GM12878 (cell line): Measurements from ENCODE around the gene USP15. TPM values are rescaled to one million over a fixed set of nuclear protein-coding genes. Genes with fewer than 3 reads are reported as not detected.

Source experiments
- ATAC-seq: fragments of 200-7000 bp; cut with Tn5 transposase; 3 replicates; pipeline ENCODE4 v1.9.1; 2020; ENCODE audit warnings: mild to moderate bottlenecking, moderate library complexity
- BruUV-seq: library from RNA; stranded (reverse); fragments of 400-500 nt; replicated peaks from 2 replicates; lab custom pipeline; 2021; lab: Mats Ljungman, UMichigan
- CTCF ChIA-PET: fragments of 300-600 bp; sonication (Branson Sonifier 250); formaldehyde crosslinking; extraction: SDS; loops from one replicate; lab custom pipeline; 2021; ENCODE audit warnings: inconsistent platforms; lab: Yijun Ruan, JAX
- POLR2A ChIA-PET: fragments of 350-600 bp; formaldehyde crosslinking; extraction: SDS; loops from one replicate; lab custom pipeline; 2021; ENCODE audit warnings: inconsistent platforms; lab: Charles Lee
- RAD21 ChIA-PET: fragments of 300-600 bp; sonication (Branson Sonifier 250); formaldehyde crosslinking; loops from one replicate; lab custom pipeline; 2023; ENCODE audit warnings: antibody characterized with exemption; ENCODE audit not compliant: unreplicated experiment; lab: Charles Lee
- SMC1A ChIA-PET: fragments of 300-600 bp; sonication (Branson Sonifier 250); formaldehyde crosslinking; loops from one replicate; lab custom pipeline; 2023; ENCODE audit not compliant: unreplicated experiment, uncharacterized antibody; lab: Charles Lee
- DNase-seq: peaks from one replicate; pipeline ENCODE4 v3.0.0-alpha.2; 2011; ENCODE audit warnings: low read depth, low spot score
- FAIRE-seq: peaks from 3 replicates; lab custom pipeline; 2011; peaks lifted over from hg19 to GRCh38; lab: Jason Lieb, UNC
- H2AFZ ChIP-seq: 2 replicates; pipeline ENCODE4 v1.6.0; 2011; ENCODE audit warnings: low read depth, low read length, control low read depth; ENCODE audit not compliant: control insufficient read depth
- H3K27ac ChIP-seq: 2 replicates; pipeline ENCODE4 v1.5.1; 2011; ENCODE audit warnings: control low read depth; ENCODE audit not compliant: control insufficient read depth, insufficient read depth
- H3K27me3 ChIP-seq, 2 experiments: replicated peaks in 1 of 2; 2 replicates each; pipeline versions ENCODE4 v1.6.0 to v1.6.1; 2011; ENCODE audit warnings: low read length in 1 of 2; ENCODE audit not compliant: control insufficient read depth in 2 of 2, insufficient read depth in 2 of 2
- H3K36me3 ChIP-seq, 2 experiments: 2 replicates each; pipeline ENCODE4 v1.5.1; 2011; ENCODE audit warnings: low read length in 1 of 2; ENCODE audit not compliant: control insufficient read depth in 2 of 2, insufficient read depth in 2 of 2
- H3K4me1 ChIP-seq: 2 replicates; pipeline ENCODE4 v1.6.1; 2011; ENCODE audit warnings: mild to moderate bottlenecking, low read length, moderate library complexity, mixed read lengths; ENCODE audit not compliant: control insufficient read depth, insufficient read depth
- H3K4me2 ChIP-seq: 2 replicates; pipeline ENCODE4 v1.6.0; 2011; ENCODE audit warnings: control low read depth; ENCODE audit not compliant: control insufficient read depth, insufficient read depth
- H3K4me3 ChIP-seq: fragments of 200-600 bp; sonication (generic); 2 replicates; pipeline ENCODE4 v1.5.1; 2016
- H3K79me2 ChIP-seq: 2 replicates; pipeline ENCODE4 v1.6.0; 2011; ENCODE audit warnings: low read length; ENCODE audit not compliant: control insufficient read depth, insufficient read depth
- H3K9ac ChIP-seq: 2 replicates; pipeline ENCODE4 v1.8.0; 2011; ENCODE audit warnings: low read length, control low read depth, mixed read lengths; ENCODE audit not compliant: control insufficient read depth, insufficient read depth
- H3K9me3 ChIP-seq: replicated peaks from 3 replicates; pipeline ENCODE4 v1.5.1; 2011; ENCODE audit warnings: mild to moderate bottlenecking, low read length; ENCODE audit not compliant: control insufficient read depth, insufficient read depth
- H4K20me1 ChIP-seq: 2 replicates; pipeline ENCODE4 v1.6.0; 2011; ENCODE audit not compliant: control insufficient read depth, insufficient read depth
- CTCF ChIP-seq, 3 experiments: IDR thresholded peaks in 2 of 3; conservative IDR thresholded peaks in 1 of 3; 2 replicates each; pipeline ENCODE4 v1.5.1; 2011; ENCODE audit warnings: low read depth in 3 of 3, low read length in 3 of 3, mild to moderate bottlenecking in 3 of 3, control low read depth in 2 of 3, moderate library complexity in 2 of 3, inconsistent platforms in 1 of 3, mixed read lengths in 1 of 3; ENCODE audit not compliant: control insufficient read depth in 2 of 3, insufficient read depth in 1 of 3; ENCODE audit errors: extremely low read depth in 1 of 3
- E4F1 ChIP-seq: fragments of 450-650 bp; IDR thresholded peaks from 2 replicates; pipeline ENCODE4 v1.6.1; 2018; ENCODE audit warnings: borderline replicate concordance, mild to moderate bottlenecking; ENCODE audit not compliant: partially characterized antibody
- HCFC1 ChIP-seq: fragments of 150-350 bp; IDR thresholded peaks from 2 replicates; pipeline ENCODE4 v1.6.1; 2014; ENCODE audit warnings: low read length
- MXI1 ChIP-seq: fragments of 150-350 bp; IDR thresholded peaks from 2 replicates; pipeline ENCODE4 v1.6.1; 2011; ENCODE audit warnings: low read depth, mild to moderate bottlenecking, inconsistent platforms, low read length, improper control_type of control experiment
- MYB ChIP-seq: fragments of 150-350 bp; IDR thresholded peaks from 2 replicates; pipeline ENCODE4 v1.6.1; 2014; ENCODE audit warnings: mild to moderate bottlenecking, low read depth, low read length, borderline replicate concordance
- RAD21 ChIP-seq: IDR thresholded peaks from 2 replicates; pipeline ENCODE4 v1.6.1; 2011; ENCODE audit warnings: mild to moderate bottlenecking, low read depth, low read length, moderate library complexity; ENCODE audit not compliant: insufficient read depth
- RAD51 ChIP-seq: fragments of 450-650 bp; IDR thresholded peaks from 2 replicates; pipeline ENCODE4 v1.6.1; 2016; ENCODE audit warnings: moderate library complexity, mild to moderate bottlenecking, inconsistent platforms
- RFX5 ChIP-seq: IDR thresholded peaks from 2 replicates; pipeline ENCODE4 v1.6.1; 2011; ENCODE audit warnings: low read depth, low read length, improper control_type of control experiment
- SMC3 ChIP-seq: IDR thresholded peaks from 2 replicates; pipeline ENCODE4 v1.6.1; 2011; ENCODE audit warnings: low read length, improper control_type of control experiment, borderline replicate concordance
- SUPT20H ChIP-seq: IDR thresholded peaks from 2 replicates; pipeline ENCODE4 v1.6.1; 2011; ENCODE audit warnings: low read depth, mild to moderate bottlenecking, low read length, moderate library complexity, borderline replicate concordance; ENCODE audit not compliant: control insufficient read depth
- WGBS: methylation state at CpG from one replicate; pipeline ENCODE4 v1.1.6; 2016; ENCODE audit warnings: low lambda C conversion rate; ENCODE audit not compliant: insufficient replicate concordance, insufficient coverage; ENCODE audit errors: missing lambda C conversion rate; 5-methylcytosine and 5-hydroxymethylcytosine counted together
- in situ Hi-C: fragments of 300-500 bp; cut with MboI; formaldehyde crosslinking; loops from 9 replicates; pipeline ENCODE4 v1.14.3; 2018; ENCODE audit warnings: mixed read lengths
- intact Hi-C: fragments of 100-400 bp; cut with micrococcal nuclease; formaldehyde crosslinking; loops from one replicate; pipeline ENCODE4 v1.14.2; 2022; ENCODE audit not compliant: unreplicated experiment
- polyA plus RNA-seq, 11 experiments: library from polyadenylated mRNA; depleted of rRNA in 4 of 11; unstranded in 6 of 11; stranded (reverse) in 5 of 11; fragments of >200 nt; fragmentation: Nextera tagmentation in 4 of 11; fragmentation: Illumina TruSeq in 1 of 11; extraction: Ambion mirVana in 4 of 11; extraction: Trizol in 1 of 11; gene quantifications; 1 replicate in 1 of 11; 2 replicates in 10 of 11; pipeline versions ENCODE4 v1.2.1 to v1.2.3, GENCODE V29; 2011 to 2016; ENCODE audit warnings: inconsistent platforms in 2 of 11, missing spikeins in 2 of 11, low read depth in 1 of 11
- total RNA-seq, 4 experiments: library from RNA; depleted of rRNA in 3 of 4; stranded (reverse); fragments of >200 nt in 3 of 4; fragmentation: Illumina TruSeq in 1 of 4; extraction: Trizol in 1 of 4; gene quantifications; 2 replicates each; pipeline versions ENCODE4 v1.2.1 to v1.2.3, GENCODE V29; 2013 to 2021

The USP15 gene
- total and polyA plus RNA-seq, 10 of the 15 experiments (the other 5 are each of a cell fraction or from before 2014, with no cell fraction given): 57.6 to 101 (median 90.2) TPM

GRCh38 chr12:62438098-62438692 is 178.0 kb downstream of the USP15 start:
- intact Hi-C loops (loop anchor here (1.0 to 5.0 kb wide), 4 partner anchors 144 to 374 kb away; no protein-coding TSS in a partner anchor), in situ Hi-C loops (loop anchor here (5.0 to 25.0 kb wide), 2 partner anchors 354 to 624 kb away; no protein-coding TSS in a partner anchor)
- Histone ChIP-seq H3K4me1 (peaks cover 14% of the 10 kb centered on the region), H3K9ac (no peak overlapping the region), H3K27me3 (no peaks in the 10 kb centered on the region), H3K79me2 (no peaks in the 10 kb centered on the region), H3K27ac (no peak overlapping the region), H3K36me3 (no peaks in the 10 kb centered on the region), H2AFZ (no peak overlapping the region), H3K4me2 (no peak overlapping the region), H4K20me1 (no peaks in the 10 kb centered on the region), H3K4me3 (no peak overlapping the region), H3K9me3 (no peaks in the 10 kb centered on the region)
- TF ChIP-seq HCFC1 (no peak), SUPT20H (no peak), RAD51 (no peak), RAD21 (peak; percentile 75), CTCF (IDR thresholded peaks at IDR 0.05 in 2 of 3, conservative IDR thresholded peaks at IDR 0.05 in 1 of 3; ENCODE audit: control insufficient read depth in 2 of 3, extremely low read depth in 1 of 3, insufficient read depth in 1 of 3, low read depth in 3 of 3, low read length in 3 of 3) (peak; percentile 52 to 67 (median 60)), MYB (no peak), SMC3 (peak; percentile 78), E4F1 (no peak), MXI1 (no peak), RFX5 (no peak)
- RAD21 ChIA-PET: interaction anchor here (0.6 to 4.9 kb wide), 18 partner anchors 11 to 631 kb away, joined by 3 to 57 read pairs (median 3); partner anchors contain the start of gene USP15
- peak; percentile 53; the same call in 2 of the 3 replicates for ATAC-seq
- WGBS: 19% methylated on average over 6 of the region's 6 CpGs
- FAIRE-seq: no peak
- CTCF ChIA-PET: interaction anchor here (0.6 to 5.7 kb wide), 43 partner anchors 8 to 633 kb away, joined by 3 to 169 read pairs (median 4); partner anchors contain the start of gene MON2
- peak; percentile 11 for DNase-seq
- POLR2A ChIA-PET: no interaction called here
- BruUV-seq: no TSS peak
- SMC1A ChIA-PET: interaction anchor here (0.7 to 5.3 kb wide), 21 partner anchors 10 to 375 kb away, joined by 3 to 112 read pairs (median 5); partner anchors contain the start of gene MON2
